ENCODE results near the gene EML4. TPM values are rescaled to one million over a fixed set of nuclear protein-coding genes. Genes with fewer than 3 reads are reported as not detected.

The EML4 gene
- total RNA-seq, 1 donor from 2014 or later = 167 TPM

GRCh38 chr2:42207826-42208225 is 38.7 kb downstream of the EML4 start:
- Histone ChIP-seq H2AFZ (replicated peaks) (no peak overlapping the region), H3K9ac (no peak overlapping the region), H3K27ac (no peak overlapping the region), H3K9me3 (ENCODE audit: low read depth) (no peaks in the 10 kb centered on the region), H3K4me1 (no peaks in the 10 kb centered on the region), H3K4me2 (no peak overlapping the region), H3K36me3 (no peaks in the 10 kb centered on the region), H3K27me3 (no peaks in the 10 kb centered on the region), H4K20me1 (ENCODE audit: low read depth) (peaks cover 94% of the 10 kb centered on the region), H3F3A (ENCODE audit: low read depth) (no peaks in the 10 kb centered on the region), H3K4me3 (no peak overlapping the region), H3K79me2 (ENCODE audit: low read depth) (peaks cover 97% of the 10 kb centered on the region)
- Mint-ChIP-seq H3K27me3 (ENCODE audit: insufficient read depth, low read depth) (no peaks in the 10 kb centered on the region), H3K9me3 (no peaks in the 10 kb centered on the region), H3K36me3 (peaks cover 2% of the 10 kb centered on the region), H3K4me3 (no peak overlapping the region), H3K4me1 (no peaks in the 10 kb centered on the region), H3K27ac (no peak overlapping the region)
- TF ChIP-seq CTCF (IDR thresholded peaks at IDR 0.05) (no peak), EZH2phosphoT487 (IDR thresholded peaks at IDR 0.05) (no peak), EZH2 (IDR thresholded peaks at IDR 0.05) (no peak)
- DNase-seq (ENCODE audit: low spot score) = no peak

- no peak overlapping the region for H3K4me2 ChIP-seq
- DNase-seq (ENCODE audit: low spot score) = no peak
These were observed 41.0 kb downstream of the EML4 start for GRCh38 chr2:42210203-42210602.

GRCh38 chr2:42211291-42211690 is 42.1 kb downstream of the EML4 start:
- H3K4me3 Mint-ChIP-seq = no peak overlapping the region
- no peaks in the 10 kb centered on the region for H3K27me3 Mint-ChIP-seq (ENCODE audit: insufficient read depth, low read depth)
- Histone ChIP-seq H4K20me1 (ENCODE audit: low read depth) (peaks cover 90% of the 10 kb centered on the region), H3K9ac (no peak overlapping the region), H3K4me2 (no peak overlapping the region), H3K36me3 (no peaks in the 10 kb centered on the region), H3K9me3 (ENCODE audit: low read depth) (no peaks in the 10 kb centered on the region), H3K27ac (no peak overlapping the region), H3K27me3 (no peaks in the 10 kb centered on the region), H3K79me2 (ENCODE audit: low read depth) (peaks cover 96% of the 10 kb centered on the region), H3K4me3 (no peak overlapping the region), H3F3A (ENCODE audit: low read depth) (no peaks in the 10 kb centered on the region), H3K4me1 (no peaks in the 10 kb centered on the region), H2AFZ (replicated peaks) (no peak overlapping the region)
- H3K9me3 Mint-ChIP-seq = no peaks in the 10 kb centered on the region
- H3K27ac Mint-ChIP-seq = no peak overlapping the region
- peaks cover 2% of the 10 kb centered on the region for H3K36me3 Mint-ChIP-seq
- DNase-seq (ENCODE audit: low spot score) = no peak
- TF ChIP-seq EZH2phosphoT487 (IDR thresholded peaks at IDR 0.05) (no peak), EZH2 (IDR thresholded peaks at IDR 0.05) (no peak), CTCF (IDR thresholded peaks at IDR 0.05) (no peak)
- no peaks in the 10 kb centered on the region for H3K4me1 Mint-ChIP-seq

More at GRCh38 chr2:42210203-42210602, 41.0 kb downstream of the EML4 start:
- no peak overlapping the region for H3K27ac ChIP-seq
- no peak overlapping the region for H3K4me3 ChIP-seq
- no peaks in the 10 kb centered on the region for H3K9me3 ChIP-seq (ENCODE audit: low read depth)
- Mint-ChIP-seq H3K36me3 (peaks cover 2% of the 10 kb centered on the region), H3K27ac (no peak overlapping the region), H3K4me1 (no peaks in the 10 kb centered on the region), H3K9me3 (no peaks in the 10 kb centered on the region), H3K4me3 (no peak overlapping the region), H3K27me3 (ENCODE audit: insufficient read depth, low read depth) (no peaks in the 10 kb centered on the region)
- H2AFZ ChIP-seq (replicated peaks) = no peak overlapping the region
- H3K79me2 ChIP-seq (ENCODE audit: low read depth) = peaks cover 97% of the 10 kb centered on the region
- no peak overlapping the region for H3K9ac ChIP-seq
- H3K27me3 ChIP-seq = no peaks in the 10 kb centered on the region
- no peaks in the 10 kb centered on the region for H3K4me1 ChIP-seq
- no peak for TF ChIP-seq EZH2 (IDR thresholded peaks at IDR 0.05)
- no peak for TF ChIP-seq EZH2phosphoT487 (IDR thresholded peaks at IDR 0.05)
- TF ChIP-seq CTCF (IDR thresholded peaks at IDR 0.05) = no peak
- peaks cover 96% of the 10 kb centered on the region for H4K20me1 ChIP-seq (ENCODE audit: low read depth)
- no peaks in the 10 kb centered on the region for H3K36me3 ChIP-seq
- no peaks in the 10 kb centered on the region for H3F3A ChIP-seq (ENCODE audit: low read depth)

Measured in neural progenitor cell (in vitro differentiated cells).